Measurements from ENCODE around the gene SPAG16.

SPAG16 gene

DNA sequence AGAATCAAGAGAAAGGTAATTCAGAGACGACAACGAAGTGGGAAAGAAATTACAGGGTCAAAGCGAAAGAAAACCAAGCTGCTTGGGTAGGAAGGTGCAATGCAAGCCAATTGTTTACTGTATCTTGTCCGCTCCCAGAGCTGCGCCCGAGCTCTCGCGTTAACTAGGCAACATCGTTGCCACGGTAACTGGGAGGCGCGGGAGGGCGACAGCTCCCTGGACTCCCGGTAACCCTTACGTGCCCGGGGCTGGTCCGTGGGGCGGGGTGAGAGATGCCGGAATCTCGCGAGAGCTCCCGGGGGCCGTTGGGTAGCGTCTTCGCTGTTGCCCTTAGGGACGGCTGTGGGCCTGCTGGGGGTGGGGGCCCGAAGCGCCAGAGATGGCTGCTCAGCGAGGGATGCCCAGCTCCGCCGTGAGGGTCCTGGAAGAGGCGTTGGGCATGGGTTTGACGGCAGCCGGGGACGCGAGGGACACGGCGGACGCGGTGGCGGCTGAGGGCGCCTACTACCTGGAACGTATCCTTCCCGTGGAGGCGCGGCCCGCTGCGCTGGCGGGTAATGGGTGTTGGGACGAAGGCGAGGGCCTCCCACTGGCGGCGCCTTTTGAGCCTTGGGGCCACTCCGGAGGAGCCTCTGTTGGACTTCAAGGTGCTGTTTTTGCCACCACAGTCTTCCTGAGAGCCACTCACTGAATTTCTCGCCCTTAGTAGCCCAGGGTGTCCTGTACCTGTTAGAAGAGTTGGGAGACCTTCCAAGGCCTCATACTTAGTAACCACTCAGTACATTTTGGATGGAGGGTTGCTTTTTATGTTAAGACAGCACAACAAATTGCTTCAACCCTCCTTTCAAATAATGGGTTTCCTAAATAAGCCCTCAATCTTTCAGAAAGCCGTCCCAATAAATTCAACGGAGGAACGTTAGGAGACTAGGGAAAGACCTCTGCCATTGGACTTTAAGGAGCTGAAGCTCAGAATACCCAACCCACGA lies at the start of gene SPAG16:
Gene SPAG16 (plus strand): TSS at position 360 of the 986 bp plus-strand sequence.
- DNase-seq (ENCODE audit: low read depth in 2 of 2), result peak; percentile 94 to 97

DNA sequence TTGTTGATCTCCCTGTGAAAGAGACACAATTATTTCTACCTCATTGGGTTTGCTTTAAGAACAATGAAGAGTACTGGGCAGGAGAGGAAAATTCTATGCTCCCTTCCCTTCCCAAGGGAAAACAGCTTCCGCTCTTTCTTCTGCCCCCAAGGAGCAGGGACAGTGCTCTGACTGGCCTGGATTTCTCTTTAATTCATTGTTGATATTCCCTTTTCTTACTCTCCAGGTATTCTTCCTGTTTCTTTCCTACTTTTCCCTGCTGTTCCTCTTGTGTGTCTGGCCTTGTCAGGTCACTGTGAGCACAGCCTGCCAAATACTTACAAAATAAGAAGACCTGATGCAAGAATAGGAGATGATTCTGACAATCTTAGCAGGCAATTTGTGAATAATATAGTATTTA lies 49.6 kb upstream of the SPAG16 start:
- no peak for DNase-seq (ENCODE audit: low read depth in 2 of 2)

DNA sequence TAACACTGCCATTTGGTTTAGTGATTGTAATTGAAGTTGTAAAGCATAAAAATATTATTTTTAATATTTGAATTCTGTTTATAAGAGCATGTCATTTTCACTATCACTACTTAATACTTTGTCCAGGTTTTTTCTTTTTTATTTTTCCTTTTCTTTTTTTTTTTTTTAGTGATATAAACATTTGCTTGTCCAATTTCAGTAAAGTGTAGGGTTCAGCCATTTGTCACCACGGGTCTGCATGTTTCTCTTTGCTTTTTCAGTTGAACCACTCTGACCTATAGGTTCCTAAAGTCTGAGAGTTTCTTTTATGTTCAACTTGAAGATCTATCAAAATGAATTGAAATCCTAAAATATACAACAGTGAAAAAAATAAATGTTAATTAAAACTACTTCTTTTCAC lies 48.5 kb upstream of the SPAG16 start:
- no peak for DNase-seq (ENCODE audit: low read depth in 2 of 2)

DNA sequence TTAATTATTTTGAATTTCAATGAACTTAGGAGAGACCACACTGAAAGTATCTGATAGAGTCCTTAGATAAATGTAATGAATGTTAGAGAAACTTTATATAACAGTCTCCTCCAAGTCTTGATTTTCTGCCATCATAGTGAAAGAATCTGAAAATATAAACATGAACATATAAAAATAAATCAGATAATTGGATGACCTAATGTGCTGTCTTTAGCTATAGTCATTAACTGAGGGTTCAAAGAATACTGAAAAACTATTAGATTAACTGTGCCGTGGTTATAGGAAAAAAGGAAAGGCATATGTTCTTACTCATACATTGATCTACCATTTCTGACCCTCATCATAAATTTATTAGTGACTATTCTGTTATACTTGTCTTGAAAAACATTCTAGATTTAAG lies 47.0 kb upstream of the SPAG16 start:
- no peak for DNase-seq (ENCODE audit: low read depth in 2 of 2)

DNA sequence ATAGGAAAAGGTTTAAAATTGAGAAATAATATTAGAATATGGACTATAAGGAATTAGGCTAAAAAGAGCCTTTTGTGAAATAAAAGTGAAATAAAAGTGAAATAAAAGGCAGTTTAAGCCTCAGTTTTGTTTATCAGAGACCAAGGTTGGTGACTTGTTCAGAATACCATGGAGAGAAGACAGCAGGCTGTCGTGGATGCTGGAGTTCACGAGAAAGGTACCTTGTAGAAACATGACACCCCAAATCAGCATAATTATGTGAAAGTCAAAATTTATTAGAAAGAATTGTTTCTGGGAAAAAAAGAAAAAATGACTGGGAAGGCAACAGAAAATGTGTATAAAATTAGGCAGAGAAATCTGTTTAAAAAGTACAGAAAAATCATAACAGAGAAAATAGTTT lies 46.5 kb upstream of the SPAG16 start:
- DNase-seq (ENCODE audit: low read depth in 2 of 2), result no peak

DNA sequence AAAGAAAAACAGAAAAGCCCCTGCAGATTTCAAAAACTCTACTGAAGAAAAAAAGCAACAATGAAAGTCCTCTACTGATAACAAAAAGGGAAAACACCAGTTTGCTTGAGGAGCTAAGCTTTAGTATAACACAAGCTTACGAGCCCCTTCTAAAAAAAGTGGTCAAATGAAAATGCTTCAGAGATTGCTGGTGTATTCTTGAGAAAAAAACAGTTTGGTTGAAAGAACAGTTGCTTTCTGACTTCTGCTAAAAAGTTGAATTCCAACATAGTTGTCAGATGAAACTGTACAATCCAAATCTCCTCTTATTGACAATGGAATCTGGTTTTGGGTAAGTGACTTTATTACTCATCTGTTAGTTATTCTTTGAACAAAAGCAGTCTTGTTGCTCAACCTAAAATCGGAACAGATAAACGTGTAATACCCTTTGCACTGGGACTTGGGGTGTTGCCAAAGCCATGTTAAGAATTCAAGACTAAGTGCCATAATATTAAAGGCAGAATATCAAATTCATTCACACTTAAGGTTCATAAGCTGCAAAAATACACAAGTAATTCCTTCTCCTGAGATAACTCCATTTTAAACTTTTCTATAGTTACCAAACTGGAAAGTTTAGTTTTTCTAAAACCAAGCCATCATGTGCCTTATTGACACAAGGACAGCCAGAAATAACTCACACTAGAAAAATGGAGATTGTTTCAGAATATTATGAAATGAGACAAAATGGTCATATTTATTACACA lies 45.3 kb upstream of the SPAG16 start:
- no peak for DNase-seq (ENCODE audit: low read depth in 2 of 2)

DNA sequence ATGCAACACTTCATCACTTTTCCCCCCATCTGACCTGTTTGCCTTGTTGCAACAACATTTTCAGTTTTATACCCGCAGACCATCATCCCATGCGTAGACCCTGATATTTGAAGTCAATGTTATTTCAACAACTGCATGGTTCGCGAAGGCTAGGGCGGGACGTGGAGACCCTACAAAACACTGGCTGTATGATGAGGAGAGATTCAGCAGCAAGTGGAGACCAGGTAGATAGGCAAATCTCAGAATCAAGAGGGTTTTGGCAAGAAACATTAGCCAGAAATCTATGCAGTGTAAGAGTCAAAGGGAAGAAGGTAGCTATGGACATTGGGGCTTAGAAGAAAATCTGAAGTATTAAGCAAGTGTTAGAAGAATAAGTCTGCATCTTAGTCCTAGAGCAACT lies 42.4 kb upstream of the SPAG16 start:
- no peak for DNase-seq (ENCODE audit: low read depth in 2 of 2)

DNA sequence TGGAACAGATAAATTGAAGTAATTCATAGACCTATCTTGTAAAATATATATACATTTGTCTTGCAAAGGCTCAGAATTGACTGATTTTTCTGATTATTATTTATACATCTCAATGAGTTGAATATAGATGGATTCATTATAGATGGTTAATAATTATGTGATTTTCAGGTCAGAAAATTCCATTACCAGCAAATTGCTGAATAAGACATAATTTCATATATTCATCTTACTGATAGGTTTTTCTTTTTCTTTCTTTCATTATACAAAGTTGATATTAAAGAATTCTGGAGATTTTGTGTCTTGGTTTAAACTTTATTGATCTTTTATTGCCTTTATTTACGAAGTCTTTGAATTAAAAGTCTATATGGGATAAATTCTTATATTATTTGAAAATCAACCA lies 41.6 kb upstream of the SPAG16 start:
- DNase-seq (ENCODE audit: low read depth in 2 of 2), result no peak

DNA sequence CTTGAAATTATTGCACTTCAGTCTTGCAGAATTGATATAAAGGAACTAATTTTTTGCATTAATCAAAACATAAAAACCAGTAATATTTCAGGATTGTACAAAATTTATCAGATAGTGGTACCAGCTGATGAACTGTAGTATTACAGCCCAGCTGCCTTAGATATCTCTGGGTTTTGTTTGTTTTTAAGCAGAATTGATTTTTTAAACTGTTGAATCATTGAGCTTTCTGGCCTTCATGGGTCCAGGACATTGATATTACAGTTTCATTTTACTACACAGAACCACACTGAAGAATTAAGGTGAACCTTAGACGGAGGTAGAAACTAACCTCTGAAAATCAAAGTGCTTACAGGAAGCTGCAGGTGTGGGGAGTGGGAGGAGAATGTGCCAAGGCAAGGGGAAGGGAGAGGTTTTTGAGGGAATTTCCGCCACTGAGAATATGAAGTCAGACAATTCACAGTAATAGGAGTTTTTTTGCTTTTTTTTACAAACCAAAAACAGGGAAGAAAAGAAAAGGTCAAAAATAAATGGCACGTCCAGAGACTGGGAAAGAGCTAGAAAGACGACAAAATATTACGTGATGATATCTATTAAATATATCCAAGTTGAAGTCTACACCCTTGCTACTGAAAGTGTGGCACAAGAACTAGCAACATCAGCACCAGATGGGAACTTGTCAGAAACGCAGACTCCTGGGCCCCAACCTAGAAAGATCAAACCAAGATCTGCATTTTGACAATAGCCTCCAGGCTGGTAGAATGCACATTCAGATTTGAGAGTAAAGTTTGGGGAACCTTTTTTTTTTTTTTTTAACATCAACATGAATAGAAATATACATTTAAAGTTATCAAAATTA lies 40.8 kb upstream of the SPAG16 start:
- DNase-seq (ENCODE audit: low read depth in 2 of 2), result no peak

DNA sequence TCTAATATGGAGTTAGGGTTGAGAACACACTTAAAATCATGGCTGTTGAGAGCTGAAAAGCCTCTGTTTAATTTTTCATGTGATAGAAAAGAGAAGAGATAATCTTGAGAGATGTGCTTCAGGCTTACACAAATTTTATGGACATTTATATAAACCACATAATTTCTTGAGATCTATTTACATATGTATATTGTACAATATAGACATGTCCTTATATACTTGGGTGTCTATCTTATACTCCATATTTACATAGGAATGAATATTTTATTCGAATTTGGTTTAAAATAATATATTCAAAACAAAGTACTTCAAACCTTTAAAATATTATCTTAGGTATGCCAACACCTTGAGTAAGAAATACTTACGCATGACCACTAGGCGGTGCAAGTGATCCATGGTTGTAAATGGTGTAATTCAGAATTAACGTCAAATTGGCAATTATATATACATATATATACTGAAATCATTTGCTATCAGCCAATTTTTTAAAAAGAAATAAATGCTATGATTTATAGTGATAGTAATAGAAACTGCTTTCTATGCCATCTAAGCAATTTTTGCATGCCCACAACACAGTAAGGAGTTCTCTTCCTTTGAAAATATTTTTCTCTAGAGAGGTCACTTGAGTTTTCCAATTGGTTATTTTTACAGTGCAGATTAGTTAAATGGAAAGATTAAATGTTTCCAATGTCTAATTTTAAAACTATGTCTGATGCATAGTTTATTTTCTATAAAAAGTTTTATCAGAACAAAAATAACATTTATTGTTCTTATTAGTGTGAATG lies 37.6 kb upstream of the SPAG16 start:
- peak; percentile 15 to 52 for DNase-seq (ENCODE audit: low read depth in 2 of 2)

DNA sequence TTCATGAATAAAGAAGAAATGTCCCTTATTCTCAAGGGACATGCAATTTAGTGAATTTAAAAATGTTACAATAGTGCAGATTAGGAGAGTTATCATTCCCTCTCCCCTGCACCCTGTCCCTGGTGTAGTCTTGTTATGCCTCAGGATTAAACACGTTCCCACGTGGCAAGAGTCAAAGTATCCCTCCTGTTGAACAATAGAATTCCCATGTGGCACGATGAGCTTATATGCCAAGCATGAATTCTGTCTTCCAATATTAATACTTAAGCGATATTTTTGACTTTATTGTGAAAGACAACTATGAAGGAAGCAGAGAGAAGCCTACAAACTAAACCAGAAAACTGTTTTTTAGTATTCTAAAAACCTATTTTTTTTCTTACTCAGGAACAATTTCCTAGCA lies 36.7 kb upstream of the SPAG16 start:
- no peak for DNase-seq (ENCODE audit: low read depth in 2 of 2)

DNA sequence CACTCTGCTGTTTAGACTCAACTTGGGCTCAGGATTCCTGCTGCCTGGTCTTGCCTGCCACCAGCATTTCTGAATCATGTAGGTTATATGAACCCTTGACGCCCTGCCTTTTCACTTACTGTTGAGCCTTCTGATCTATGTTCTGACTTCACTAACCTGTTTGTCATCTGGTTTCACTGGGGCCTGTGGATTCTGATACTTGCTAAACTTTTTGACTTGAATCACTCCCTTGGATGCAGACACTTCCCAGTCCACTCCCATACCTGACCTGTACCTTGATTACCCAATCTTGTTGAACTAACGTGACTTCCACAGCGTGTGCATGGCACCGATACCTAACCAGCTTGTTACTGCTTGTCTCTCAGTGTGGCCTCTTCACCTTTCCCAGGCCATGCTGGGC lies 35.6 kb upstream of the SPAG16 start:
- no peak for DNase-seq (ENCODE audit: low read depth in 2 of 2)

DNA sequence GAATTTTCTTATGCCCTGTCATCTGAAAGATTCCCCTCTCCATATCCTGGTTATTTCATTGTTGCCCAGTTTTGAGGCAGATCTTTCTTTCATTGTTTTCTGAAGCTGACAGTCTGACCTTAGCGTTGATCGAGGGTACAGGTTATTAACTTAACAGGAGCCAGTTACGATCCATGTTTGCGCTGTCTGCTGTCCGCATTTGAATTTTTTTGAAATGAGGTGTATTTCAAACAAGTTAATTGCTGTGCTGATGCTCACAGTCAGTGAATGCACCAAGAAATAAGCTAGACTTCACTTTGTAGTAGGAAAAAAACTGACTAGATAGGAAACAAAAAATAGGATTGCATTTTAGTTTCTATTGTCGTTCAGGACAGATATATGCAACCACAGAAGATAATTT lies 34.8 kb upstream of the SPAG16 start:
- no peak for DNase-seq (ENCODE audit: low read depth in 2 of 2)

DNA sequence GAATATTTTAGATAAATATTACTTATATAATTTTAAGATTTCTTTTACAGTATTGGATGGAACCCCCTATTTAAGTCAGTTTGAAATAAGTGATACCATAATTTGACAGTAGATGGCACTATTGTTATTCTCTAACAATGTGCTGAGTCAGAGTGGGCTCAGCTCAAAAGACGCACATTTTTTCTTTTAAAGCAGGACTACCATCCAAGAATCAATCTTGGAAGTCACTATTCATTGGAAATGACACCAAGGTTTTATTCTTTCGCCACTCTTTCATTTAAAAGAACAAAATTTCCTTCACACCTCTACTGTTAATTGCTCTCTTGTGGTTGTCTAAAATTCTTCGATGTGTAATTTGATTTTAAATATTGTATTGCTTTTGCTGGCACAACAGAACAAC lies 32.6 kb upstream of the SPAG16 start:
- no peak for DNase-seq (ENCODE audit: low read depth in 2 of 2)

DNA sequence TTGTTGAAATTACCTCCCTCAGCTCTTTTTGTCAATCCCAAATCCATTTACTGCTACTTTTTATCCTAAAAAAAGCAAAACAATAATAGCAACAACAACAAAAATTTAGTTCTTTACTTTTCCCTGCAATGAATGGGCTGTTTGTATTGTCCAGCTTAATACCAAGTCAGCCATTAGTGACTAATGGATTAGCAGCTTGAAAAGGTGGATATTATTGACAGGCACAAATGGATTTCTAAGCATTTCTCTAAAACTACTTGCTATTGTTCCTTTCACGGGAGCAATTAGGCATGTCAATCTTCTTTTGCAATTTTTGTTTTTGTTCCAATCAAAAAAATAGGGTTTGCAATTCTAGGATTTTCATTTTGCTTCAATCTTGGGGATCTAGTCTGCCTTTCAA lies 32.1 kb upstream of the SPAG16 start:
- DNase-seq (ENCODE audit: low read depth in 2 of 2), result no peak

DNA sequence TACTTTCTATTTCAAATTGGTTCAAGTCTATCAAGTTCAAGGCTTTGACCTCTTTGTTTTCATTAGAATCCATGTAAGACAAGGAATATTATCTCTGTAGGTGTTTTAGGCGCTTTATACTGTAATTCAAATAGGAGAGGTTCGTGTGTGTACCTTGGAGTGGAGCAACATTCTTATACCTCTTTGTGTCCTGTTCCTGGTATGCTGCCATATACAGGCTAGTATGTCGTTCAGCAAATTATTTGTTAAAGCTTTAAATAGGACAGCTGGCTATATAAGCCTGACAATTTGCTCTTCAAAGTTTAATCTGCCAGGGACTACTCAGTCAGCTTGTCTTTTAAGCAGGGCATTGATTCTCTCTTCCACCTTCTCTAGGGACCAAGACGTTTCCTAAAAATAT lies 31.1 kb upstream of the SPAG16 start:
- no peak for DNase-seq (ENCODE audit: low read depth in 2 of 2)

DNA sequence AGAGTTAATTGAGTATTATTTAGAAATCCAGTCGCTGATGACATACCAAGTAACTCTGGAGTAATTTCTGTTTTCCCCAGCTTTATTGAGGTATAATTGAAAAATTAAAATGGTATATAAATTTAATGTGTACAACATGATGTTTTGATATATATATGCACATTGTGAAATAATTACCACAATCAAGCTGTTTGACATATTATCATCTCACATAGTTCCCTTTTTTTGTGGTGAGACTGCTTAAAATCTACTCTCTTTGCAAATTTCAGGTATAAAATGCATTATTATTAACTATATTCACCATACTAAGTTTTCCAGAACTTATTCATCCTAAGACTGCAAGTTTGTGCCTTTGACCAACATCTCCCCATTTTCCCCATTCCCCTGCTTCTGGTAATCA lies 25.0 kb upstream of the SPAG16 start:
- no peak for DNase-seq (ENCODE audit: low read depth in 2 of 2)

DNA sequence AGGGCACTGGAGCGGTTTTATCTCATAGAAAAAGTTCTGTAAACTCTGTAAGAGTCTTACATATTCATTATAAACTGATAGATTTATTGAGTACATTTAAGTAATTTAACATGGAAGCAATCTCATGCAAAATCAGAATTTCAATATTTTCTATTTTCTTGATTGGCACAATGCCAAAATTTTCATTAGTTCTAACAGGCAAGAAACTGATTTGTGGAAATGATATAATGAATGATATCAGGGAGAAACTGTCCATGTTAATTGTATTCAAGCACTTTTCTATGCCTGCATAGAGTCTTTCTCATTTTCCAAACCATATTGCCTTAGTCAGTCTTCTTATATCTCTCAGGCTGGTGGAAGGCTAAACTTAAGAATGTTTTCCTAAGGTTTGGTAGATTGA lies 23.0 kb upstream of the SPAG16 start:
- no peak for DNase-seq (ENCODE audit: low read depth in 2 of 2)

DNA sequence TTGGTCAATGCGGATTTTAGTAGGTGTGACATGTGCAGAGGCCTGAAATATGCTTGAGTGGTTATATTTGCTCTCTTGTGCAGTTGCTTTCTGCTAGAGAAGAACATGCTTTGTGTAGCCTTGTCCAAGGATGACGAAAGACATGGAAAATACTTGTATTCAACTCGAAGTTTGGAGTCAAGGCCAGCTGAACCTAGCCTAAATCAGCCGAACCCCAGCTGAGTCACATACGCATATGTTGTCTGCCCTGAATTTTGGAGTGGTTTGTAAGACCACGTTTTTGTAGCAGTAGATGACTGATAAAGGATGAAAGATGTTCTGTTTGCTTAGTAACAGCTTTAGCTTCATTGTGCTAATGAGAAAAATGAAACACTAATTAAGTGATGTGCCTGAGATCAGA lies 22.5 kb upstream of the SPAG16 start:
- DNase-seq (ENCODE audit: low read depth in 2 of 2), result no peak

DNA sequence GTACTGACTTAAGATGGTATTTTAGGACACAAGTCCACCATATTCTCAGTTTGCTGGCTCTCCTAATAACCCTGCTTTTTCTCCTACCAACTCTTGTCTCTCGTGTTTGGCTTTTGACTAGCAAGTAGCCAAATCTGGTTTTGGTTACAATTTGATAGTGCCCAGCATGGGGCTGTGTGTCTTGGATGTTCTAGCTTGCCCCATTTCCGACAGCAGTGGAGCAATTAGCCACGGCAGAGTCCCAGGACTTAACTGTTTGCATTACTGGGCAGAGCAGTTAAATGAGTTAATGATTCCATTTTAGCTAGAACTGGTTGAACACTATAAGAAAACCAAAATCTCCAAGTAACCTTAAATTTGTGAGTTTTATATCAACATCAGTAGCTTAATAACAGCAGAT lies 18.6 kb upstream of the SPAG16 start:
- no peak for DNase-seq (ENCODE audit: low read depth in 2 of 2)

DNA sequence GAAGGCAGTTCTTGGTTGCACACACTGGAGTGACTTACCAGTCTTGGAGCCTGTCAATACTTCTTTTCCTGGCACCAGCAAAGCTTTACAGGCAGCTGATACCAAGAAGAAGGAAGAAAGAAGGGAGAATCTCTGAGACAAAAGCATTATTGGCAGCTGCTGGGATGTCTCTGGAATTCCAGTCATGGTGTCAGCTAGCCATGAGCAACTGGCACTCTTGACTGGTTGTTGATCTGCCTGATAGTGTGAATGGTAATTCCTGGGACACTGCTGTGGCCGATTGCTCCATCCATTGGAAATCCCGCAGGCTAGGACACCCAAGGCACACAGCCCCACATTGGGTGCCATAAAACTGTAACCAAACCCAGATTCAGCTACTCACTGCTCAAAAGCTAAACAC lies 17.8 kb upstream of the SPAG16 start:
- no peak for DNase-seq (ENCODE audit: low read depth in 2 of 2)

Data from stimulated activated CD4-positive, alpha-beta T cell treated with anti-CD3 and anti-CD28 coated beads, Interleukin-15, amount 100 ng/mL, for 48 hours (primary cell).